Stimulated activated CD8-positive, alpha-beta memory T cell treated with anti-CD3 and anti-CD28 coated beads, Interleukin-2, amount 100 ng/mL, for 48 hours (primary cell): ENCODE measurements around the gene PAQR3.
A peak's percentile ranks its signal among the peaks of the same experiment; 100 is the strongest.

Experiments
- DNase-seq, 2 donors: peaks; one replicate each; pipeline ENCODE4 v3.0.0-alpha.2; 2020; ENCODE audit warnings: low read depth in 2 of 2

The PAQR3 gene, protein sequence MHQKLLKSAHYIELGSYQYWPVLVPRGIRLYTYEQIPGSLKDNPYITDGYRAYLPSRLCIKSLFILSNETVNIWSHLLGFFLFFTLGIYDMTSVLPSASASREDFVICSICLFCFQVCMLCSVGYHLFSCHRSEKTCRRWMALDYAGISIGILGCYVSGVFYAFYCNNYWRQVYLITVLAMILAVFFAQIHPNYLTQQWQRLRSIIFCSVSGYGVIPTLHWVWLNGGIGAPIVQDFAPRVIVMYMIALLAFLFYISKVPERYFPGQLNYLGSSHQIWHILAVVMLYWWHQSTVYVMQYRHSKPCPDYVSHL

DNA sequence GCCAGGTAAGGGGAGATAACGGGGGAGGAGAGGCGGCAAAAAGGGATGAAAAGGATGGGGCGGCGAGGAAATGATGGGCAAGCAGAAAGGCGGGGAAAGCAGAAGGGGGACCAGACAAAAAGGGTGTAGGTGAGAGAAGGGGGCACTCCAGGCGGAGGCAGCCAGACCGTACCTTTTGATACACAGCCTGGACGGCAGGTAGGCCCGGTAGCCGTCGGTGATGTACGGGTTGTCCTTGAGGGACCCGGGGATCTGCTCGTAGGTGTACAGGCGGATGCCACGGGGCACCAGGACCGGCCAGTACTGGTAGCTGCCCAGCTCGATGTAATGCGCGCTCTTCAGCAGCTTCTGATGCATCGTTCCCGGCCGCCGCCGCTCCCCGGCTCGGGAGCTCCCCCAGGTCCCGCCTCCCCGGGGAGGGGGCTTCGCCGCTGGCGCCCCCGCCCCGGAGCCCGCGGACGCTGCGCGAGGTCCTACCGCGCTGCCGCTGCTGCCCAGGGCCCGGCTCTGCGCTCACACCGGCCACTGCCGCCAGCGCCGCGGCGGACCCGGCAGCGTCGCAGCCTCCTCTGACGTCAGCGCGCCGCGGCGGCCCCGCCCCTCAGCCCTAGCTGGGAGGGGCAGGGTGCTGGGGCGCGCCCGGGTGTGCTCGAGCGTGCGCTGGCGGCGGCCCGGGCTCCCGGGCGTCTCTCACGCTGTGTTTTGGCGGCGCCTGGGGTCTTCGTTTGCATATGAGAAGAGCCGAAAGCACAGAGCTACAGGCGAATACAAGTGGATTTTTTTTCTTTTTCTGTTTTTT, at the start of gene PAQR3:
PAQR3 (minus strand) TSS at position 571 of the 799 bp plus-strand sequence; CDS start at position 357, 214 bp downstream.
- peak; percentile 79 to 81 for DNase-seq

DNA sequence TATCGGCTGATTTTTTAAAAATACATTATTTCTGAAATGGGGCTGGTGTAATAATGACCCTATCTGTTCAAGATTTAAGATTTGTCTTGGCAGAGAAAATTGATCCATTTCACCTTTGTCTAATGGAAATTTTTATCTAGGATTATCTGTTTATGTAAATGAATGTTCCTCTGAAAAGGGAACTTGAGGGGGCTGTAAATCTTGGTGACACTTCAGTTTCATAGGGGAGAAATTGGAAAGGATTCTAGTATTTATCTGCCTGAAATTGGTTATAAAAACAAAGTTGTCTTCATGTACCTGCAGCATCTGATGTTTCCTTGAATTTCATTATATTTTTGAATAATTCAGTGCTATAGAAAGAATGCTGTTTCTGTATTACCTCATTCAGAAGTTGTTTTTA, 48.4 kb upstream of the PAQR3 start:
- no peak for DNase-seq

DNA sequence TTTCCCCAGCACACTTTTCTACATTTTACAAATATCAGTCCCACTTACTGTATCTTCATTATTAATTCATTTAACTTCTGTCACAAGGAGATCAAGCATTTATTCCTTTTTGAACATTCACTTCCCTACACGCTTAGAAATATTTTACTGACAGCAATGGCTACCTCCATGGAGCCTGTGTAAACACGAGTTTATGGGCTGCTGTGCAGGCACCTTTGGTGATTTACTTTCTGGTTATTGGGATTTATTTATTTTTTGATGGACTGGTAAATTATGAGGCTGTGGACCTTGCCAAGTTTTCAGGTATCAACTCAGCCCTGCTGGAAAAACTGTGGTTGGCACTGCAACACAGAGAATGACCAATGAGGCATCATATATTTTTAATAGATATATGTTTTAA, 45.4 kb upstream of the PAQR3 start:
- no peak for DNase-seq

DNA sequence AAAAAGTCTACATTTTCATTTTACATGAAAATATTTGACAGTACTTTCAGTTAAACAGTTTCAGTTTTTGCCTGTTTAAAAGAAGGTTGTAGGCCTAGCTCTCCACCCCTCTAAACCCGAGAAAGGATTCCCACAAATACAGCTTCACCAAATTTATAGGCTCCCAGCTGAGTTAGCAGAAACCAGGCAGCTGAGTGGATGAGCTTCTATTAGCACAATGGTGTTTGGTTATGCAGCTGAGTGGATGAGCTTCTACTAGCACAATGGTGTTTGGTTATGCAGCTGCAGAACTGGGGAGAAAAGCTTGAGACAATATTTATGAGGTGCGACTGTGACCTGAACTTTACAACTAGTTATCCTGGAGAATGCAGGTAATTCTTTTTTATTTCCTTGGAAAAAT, 36.6 kb upstream of the PAQR3 start:
- no peak for DNase-seq

DNA sequence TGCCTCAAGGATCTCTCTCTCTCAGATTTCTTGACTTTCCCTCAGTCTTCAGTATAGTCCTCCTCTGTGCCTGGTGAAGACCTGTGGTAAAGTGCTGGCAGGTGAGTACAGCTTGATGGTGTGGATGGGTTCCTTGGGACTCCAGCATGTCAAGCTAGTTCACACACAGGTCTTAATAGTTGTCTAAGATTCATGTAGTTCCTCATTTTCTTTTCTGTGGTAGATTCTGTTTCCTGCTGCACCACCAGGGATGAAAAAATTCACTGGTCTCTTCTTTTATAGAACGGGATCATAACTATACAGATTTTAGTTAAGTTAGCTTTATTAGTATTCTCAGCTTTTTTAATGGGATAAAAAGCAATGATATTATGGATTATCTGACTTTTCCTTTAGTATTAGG, 32.5 kb upstream of the PAQR3 start:
- no peak for DNase-seq

DNA sequence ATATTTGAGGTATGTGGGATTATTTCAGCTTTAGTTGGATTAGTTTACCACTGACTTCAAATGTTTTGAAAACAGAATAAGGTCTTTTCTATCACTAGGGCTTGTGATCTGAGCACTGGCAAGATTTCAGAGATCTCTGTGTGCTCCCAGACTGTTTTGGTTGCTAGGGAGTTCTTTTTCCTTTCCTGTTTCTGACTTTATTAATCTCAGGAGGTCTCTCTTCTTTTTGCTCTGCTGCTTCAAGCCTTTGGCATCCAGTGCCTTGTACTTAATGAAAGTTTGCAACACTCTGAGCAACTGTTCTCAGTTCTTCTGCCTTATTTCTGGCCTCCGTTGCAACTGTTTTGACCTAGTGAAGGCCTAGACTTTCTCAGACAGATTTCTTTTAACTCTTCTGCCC, 32.1 kb upstream of the PAQR3 start:
- DNase-seq, result no peak

DNA sequence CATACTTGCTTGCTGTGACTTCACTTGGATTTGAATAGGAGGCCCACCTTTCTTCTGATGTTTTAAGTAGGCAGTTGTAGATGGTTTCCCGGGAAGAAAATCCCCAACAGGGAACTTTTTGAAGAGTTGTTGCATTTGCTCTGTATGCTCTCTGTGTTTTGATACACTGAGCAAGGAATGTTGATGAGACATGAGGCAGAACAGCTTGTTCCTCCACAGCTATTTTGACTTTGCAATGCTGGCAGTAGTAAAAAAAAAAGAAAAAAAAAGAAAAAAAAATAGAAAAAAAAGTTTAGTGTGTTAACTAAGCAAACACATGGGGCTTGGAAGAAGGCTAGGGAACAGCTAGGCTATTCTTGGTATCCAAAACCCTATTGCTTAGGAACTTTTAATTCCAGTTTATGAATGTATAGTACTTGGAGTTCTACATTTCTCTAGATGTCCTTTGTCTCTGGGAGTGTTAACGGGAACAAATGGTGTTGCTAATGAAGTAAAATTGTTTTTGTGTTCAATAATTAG, 23.4 kb upstream of the PAQR3 start:
- no peak for DNase-seq

DNA sequence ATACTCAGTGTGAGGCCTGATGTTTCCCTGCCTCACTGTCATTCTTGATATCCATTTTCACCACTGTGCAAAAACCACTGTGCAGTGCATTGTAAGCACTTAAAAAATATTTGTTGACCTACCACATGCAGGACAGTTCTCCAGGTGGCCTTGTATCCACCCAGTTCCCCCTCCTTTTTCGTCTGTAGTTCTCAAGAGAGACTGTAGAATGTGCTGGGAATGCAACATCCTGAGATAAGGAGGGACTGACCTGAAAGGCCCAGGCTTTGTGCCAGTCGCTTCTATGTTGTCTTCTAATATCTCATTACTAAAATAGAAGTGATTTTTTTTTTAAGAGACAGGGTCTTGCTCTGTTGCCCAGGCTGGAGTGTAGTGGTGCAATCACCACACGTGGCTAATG, 21.7 kb upstream of the PAQR3 start:
- DNase-seq, result no peak

DNA sequence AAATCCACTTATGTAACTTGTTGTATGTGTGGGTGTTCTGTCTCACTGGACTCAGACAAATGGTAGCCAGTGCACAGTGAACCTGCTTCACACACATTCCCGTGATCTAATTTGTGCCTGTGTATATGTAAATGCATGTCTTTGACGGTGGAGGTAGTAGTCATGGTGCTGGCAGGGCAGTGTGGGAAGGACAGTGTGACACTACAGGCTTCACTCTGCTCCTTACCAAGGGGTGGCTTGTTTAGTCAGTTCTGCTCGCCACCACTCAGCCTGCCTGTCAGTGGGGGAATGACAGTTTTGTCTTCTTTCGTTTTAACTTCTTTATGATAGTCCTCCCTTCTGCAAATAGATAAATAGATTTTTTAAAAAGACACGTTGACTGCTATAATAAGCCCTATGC, 17.7 kb upstream of the PAQR3 start:
- DNase-seq, result no peak

DNA sequence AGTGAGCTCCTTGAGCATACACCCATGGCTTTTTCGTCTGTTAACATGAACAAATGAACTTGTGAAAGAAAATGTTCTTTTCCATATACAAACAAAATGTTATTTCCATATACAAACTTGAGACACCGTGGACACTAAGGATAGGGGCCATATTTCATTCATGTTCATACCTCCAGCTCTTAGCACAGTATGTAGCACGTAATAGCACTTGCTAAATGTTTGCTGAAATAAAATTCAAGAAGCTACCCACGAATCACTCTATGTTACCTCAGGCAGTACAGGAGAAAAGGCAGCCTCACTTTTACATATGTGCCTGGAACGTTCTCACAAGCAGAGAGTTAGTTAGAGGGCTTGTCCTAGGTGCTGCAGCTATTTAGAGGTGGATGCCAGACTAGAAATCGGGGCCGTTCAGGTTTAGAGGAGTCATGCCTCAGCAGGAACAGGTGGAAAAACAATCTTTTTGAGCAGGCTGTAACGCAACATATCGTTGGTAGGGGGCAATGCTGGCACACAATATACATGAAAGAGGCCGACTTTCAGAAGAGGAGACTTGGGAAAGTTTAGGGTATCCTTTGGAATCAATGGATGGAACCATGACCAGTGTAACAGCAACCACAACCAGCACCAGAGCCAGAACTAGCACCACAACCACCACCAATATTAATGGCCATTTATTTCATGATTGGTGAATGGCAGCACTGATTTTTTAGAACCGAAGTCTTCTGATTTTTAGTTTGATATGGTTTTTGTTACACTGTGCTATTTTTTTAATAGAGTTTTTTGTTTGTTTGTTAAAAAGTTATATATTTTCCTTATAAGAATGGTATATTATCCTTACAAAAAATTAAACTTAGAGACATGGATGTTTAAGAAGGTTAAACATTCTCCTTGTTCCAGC, 14.8 kb upstream of the PAQR3 start:
- no peak for DNase-seq

DNA sequence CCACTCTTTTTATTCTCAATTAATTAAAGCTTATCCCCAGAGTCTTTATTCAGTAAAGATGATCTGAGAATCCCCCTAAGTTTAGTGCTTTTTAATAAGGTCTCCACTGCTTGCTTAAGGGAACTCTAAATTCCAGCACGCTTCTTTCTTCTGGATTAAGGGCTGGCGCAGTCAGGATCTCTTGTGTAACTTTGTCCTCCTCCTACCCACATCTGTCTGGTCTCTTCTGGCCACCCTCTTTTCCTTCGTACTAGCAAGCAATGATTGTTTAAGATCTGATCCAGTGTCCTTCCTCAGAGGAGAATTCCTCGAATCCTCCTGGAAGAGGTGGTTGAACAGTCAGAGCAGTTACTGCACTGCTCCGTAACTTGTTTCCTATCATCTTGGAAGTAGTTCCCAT, 14.0 kb upstream of the PAQR3 start:
- DNase-seq, result no peak

DNA sequence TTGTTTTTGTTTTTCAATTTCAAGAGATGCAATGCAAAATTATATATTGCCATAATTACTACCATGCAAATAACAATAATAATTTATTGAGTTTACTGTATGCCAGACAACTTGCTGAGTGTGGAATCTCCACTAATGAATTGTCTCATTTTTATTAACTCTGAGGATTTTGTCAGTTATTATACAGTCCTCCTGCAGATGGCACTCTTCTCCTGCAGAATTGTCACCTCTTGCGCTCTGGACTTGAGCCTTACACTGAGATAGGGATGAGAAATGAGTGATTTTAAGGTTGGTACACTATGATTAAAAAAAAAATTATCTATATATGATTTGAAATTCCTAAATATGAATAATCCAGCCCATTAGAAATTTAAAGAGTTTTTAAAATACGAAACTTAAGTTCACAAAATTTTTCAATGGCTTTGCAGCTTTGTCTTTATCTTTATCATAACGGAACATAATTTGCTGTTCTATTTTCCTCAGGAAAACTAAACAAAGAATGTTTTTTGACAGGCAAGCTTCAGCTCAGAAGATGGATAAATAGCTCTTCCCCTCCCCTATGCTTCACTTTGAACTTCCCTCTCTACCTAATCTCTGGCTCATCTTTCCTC, 12.7 kb upstream of the PAQR3 start:
- DNase-seq, result no peak

DNA sequence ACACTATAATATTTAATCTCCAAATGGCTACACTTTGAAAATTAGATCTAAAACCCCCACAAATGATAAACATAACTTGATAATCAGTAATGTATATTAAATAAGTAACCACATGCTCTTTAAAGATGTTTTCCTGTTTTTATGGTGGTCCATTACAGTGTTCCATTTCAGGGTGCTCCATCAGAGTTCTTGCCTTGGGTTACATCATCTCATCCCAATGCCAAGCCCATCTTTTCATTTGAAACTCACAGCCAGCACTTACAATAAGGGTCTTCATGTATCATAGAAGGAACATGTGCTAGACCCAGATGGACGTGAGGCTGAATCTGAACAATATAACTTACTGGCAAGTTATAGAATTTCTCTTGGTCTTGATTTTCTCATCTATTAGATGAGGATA, 10.5 kb upstream of the PAQR3 start:
- no peak for DNase-seq

DNA sequence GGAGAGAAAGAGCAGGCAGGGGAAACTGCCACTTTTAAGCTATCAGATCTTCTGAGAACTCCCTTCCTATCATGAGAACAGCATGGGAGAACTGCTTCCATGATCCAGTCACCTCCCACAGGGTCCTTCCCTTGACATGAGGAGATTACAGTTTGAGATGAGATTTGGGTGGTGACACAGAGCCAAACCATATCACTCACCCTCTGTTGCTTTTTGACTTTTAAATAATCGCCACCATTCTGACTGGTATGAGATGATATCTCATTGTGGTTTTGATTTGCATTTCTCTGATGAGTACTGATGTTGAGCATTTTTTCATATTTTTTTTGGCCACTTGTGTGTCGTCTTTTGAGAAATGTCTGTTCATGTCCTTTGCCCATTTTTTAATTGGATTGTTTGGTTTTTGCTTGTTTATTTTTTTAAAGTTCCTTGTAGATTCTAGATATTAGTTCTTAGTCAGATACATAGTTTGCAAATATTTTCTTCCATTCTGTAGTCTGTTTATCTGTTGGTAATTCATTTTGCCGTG, 6.5 kb upstream of the PAQR3 start:
- no peak for DNase-seq

DNA sequence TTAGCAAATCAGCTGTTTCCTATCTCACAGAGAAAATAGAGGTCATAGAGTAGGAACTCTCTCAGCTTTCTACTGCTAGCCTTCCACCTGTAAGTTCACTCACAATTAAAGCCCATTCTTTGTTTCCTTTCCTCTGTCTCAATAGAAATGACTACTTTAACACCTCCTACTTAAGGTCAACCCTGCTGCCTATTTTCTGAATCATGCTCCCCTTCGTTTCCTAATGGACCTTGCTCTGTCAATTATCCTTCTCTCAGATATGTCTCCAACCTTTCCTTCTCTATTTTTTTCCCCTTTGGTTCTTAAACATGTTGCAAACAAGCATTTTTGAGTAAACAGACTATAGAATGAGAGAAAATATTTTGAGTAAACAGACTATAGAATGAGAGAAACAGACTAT, 5.1 kb upstream of the PAQR3 start:
- DNase-seq, result no peak

DNA sequence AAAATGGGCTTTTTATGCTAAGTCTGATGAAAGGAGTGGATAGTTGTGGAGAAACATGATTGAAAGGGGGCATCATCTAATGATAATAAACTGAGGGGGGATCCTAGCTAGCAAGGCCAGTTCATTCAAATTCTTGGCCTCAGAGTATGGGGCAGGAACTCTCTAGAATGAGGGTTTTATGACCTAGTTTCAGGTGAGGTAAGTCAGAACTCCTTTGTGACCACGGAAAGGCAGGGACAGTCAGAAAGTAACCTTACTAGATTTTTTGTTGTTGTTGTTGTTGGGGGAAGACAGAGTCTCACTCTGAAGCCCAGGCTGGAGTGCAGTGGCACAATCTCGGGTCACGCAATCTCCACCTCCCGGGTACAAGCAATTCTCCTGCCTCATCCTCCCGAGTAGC, 1.5 kb upstream of the PAQR3 start:
- no peak for DNase-seq

DNA sequence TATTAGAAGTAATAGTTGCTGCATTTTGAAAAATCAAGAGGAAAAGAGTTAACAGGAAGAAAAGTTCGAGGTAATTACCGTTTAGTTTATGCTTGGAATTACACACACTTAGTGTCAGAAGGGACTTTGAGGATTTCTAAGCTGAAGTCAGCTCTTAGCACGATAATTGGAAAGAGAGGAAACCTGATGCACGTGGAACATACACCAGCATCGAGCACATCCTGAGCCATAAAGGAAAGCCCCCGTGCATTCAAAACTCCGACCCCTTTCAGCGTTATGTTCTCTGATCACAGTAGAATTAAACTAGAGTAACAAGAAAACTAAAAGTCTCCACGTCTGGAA, 400 bp upstream of the PAQR3 start:
- DNase-seq, result no peak

DNA sequence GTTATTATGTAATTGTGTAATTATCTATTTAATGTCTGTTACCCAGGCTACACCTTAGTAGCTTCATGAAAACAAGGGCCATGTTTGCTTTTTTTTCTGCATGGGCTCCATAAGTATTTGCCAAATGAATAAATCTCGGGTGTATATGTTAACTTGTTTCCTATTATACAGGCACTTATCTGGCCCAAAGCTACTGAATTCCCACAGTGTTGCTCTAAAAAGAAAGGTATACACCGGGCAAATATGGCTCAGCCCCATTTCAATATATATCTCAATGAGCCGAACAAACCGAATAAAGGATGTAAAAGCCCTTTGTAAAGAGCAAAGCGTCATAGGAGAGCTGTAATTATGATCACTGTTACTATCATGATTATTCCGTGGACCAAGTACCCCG, 767 bp downstream of the PAQR3 start:
- DNase-seq, result no peak

DNA sequence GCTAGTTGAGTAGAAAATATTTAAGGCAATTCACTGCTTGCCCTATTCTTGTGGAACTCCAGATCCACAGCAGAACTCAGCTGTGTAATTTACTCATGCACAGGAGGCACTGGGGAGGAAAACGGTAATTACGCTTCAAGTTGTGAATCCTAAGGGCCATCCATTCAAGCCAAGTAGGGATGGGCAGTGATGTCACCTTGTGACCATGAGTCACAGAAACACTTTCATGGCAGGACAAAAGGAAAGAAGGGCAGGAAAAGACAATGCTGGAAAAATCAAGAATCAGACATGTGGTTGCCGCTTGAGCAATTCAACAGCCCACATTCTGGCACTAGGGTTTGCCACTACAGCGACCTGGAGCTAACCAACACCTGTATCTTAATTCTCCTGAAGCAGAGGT, 1.4 kb downstream of the PAQR3 start:
- no peak for DNase-seq

DNA sequence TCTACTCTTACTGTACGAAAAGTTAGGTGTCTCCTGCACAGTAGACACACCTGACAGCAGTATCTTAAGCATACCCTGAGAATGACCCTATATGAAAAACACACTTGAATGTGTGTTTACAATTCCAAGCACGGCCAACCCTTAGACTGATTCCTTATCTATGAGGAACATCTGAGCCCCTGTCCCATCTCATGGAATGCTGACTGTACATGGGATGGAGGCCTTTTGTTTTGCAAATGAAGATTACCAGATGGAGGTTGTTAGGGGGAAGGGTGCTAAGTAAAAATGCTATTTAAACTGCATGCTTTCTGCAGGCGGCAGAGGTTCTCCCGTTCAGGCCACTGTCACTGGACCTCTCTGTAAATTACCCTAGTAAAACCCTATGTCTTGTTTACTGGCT, 2.2 kb downstream of the PAQR3 start:
- no peak for DNase-seq

DNA sequence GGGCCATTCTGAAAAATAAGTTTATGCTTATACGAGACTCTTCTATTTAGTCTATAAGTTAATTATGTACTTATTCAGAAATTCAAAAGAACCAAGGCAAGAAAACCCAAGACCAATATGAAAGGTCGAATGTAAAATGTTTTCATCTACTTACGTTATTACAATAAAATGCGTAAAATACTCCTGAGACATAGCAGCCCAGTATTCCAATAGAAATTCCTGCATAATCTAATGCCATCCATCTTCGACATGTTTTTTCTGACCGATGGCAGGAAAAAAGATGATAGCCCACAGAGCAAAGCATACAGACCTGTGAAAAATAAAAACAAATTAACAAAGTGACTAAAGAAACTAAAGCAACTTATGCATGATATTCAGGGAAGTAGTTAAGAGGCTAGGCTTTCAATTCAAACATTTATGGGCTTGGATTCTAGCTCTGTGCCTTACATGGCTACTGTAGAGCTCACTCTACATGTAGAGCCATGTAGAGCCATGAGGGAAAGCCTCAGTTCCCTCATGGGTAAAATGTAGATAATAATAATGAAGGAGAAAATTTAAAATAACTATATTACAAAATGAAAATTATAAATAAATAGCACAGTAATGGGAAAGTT, 9.1 kb downstream of the PAQR3 start:
- no peak for DNase-seq
